ENCODE data around the gene HIPK2.

The HIPK2 gene

GRCh38 chr7:139523968-139524815, 253.6 kb downstream of the HIPK2 start:
- H3K27me3 ChIP-seq (ENCODE audit: insufficient read depth, low read length, poor library complexity): peaks cover 5% of the 10 kb centered on the region
- no peak overlapping the region for H3K4me2 ChIP-seq (ENCODE audit: insufficient read depth, low read length)
- H3K79me2 ChIP-seq (ENCODE audit: insufficient read depth, low read length): no peaks in the 10 kb centered on the region

GRCh38 chr7:139523199-139523941, 254.4 kb downstream of the HIPK2 start, which contains the start of gene CLEC2L:
CLEC2L (plus strand) TSS chr7:139523685; CDS start chr7:139523928, 243 bp downstream.
- no peak within 1 kb of the TSS for H3K27ac ChIP-seq (ENCODE audit: low read length)
- TF ChIP-seq EZH2 (IDR thresholded peaks at IDR 0.05; ENCODE audit: borderline replicate concordance, low read depth, low read length, severe bottlenecking) (no peak), CTCF (IDR thresholded peaks at IDR 0.05; ENCODE audit: borderline replicate concordance, extremely low read depth, low read length, poor library complexity, severe bottlenecking) (no peak)
- no peaks in the 10 kb centered on the region for H3K4me1 ChIP-seq (ENCODE audit: insufficient read depth, low read length)
- ATAC-seq (ENCODE audit: insufficient read depth, low read depth): no peak
- H3K9ac ChIP-seq (ENCODE audit: low read depth, low read length): no peak within 1 kb of the TSS
- H3K79me2 ChIP-seq (ENCODE audit: insufficient read depth, low read length): no peaks in the 10 kb centered on the region
- H4K20me1 ChIP-seq (ENCODE audit: insufficient read depth, low read length): no peaks in the 10 kb centered on the region
- no peak within 1 kb of the TSS for H3K4me3 ChIP-seq (ENCODE audit: low read depth in 1 of 2, low read length in 2 of 2)
- H3K36me3 ChIP-seq (ENCODE audit: insufficient read depth, low read length): no peaks in the 10 kb centered on the region
- H3K27me3 ChIP-seq (ENCODE audit: insufficient read depth, low read length, poor library complexity): peaks cover 5% of the 10 kb centered on the region
- H3K9me3 ChIP-seq (ENCODE audit: insufficient read depth, low read length, severe bottlenecking): no peaks in the 10 kb centered on the region
- DNase-seq: no peak
- H3K4me2 ChIP-seq (ENCODE audit: insufficient read depth, low read length): no peak within 1 kb of the TSS
- no peak within 1 kb of the TSS for H2AFZ ChIP-seq (ENCODE audit: low read depth, low read length)

More at GRCh38 chr7:139523968-139524815, 253.6 kb downstream of the HIPK2 start:
- TF ChIP-seq CTCF (IDR thresholded peaks at IDR 0.05; ENCODE audit: borderline replicate concordance, extremely low read depth, low read length, poor library complexity, severe bottlenecking): no peak
- TF ChIP-seq EZH2 (IDR thresholded peaks at IDR 0.05; ENCODE audit: borderline replicate concordance, low read depth, low read length, severe bottlenecking): no peak
- Histone ChIP-seq H3K4me3 (ENCODE audit: low read depth in 1 of 2, low read length in 2 of 2) (no peak overlapping the region), H2AFZ (ENCODE audit: low read depth, low read length) (no peak overlapping the region), H3K9me3 (ENCODE audit: insufficient read depth, low read length, severe bottlenecking) (no peaks in the 10 kb centered on the region), H3K36me3 (ENCODE audit: insufficient read depth, low read length) (no peaks in the 10 kb centered on the region), H3K27ac (ENCODE audit: low read length) (no peak overlapping the region), H3K9ac (ENCODE audit: low read depth, low read length) (no peak overlapping the region), H3K4me1 (ENCODE audit: insufficient read depth, low read length) (no peaks in the 10 kb centered on the region), H4K20me1 (ENCODE audit: insufficient read depth, low read length) (no peaks in the 10 kb centered on the region)
- DNase-seq: no peak
- ATAC-seq (ENCODE audit: insufficient read depth, low read depth): no peak

GRCh38 chr7:139522830-139523198, 255.0 kb downstream of the HIPK2 start:
- Histone ChIP-seq H3K9ac (ENCODE audit: low read depth, low read length) (no peak overlapping the region), H3K4me3 (ENCODE audit: low read depth in 1 of 2, low read length in 2 of 2) (no peak overlapping the region), H3K9me3 (ENCODE audit: insufficient read depth, low read length, severe bottlenecking) (no peaks in the 10 kb centered on the region), H3K79me2 (ENCODE audit: insufficient read depth, low read length) (no peaks in the 10 kb centered on the region), H3K27ac (ENCODE audit: low read length) (no peak overlapping the region), H4K20me1 (ENCODE audit: insufficient read depth, low read length) (no peaks in the 10 kb centered on the region), H3K4me2 (ENCODE audit: insufficient read depth, low read length) (no peak overlapping the region), H3K36me3 (ENCODE audit: insufficient read depth, low read length) (no peaks in the 10 kb centered on the region), H3K27me3 (ENCODE audit: insufficient read depth, low read length, poor library complexity) (peaks cover 5% of the 10 kb centered on the region), H2AFZ (ENCODE audit: low read depth, low read length) (no peak overlapping the region), H3K4me1 (ENCODE audit: insufficient read depth, low read length) (no peaks in the 10 kb centered on the region)
- DNase-seq (no peak), ATAC-seq (ENCODE audit: insufficient read depth, low read depth) (no peak)
- TF ChIP-seq EZH2 (IDR thresholded peaks at IDR 0.05; ENCODE audit: borderline replicate concordance, low read depth, low read length, severe bottlenecking) (no peak), CTCF (IDR thresholded peaks at IDR 0.05; ENCODE audit: borderline replicate concordance, extremely low read depth, low read length, poor library complexity, severe bottlenecking) (no peak)

Data from DND-41 (cell line).